Hepatocyte (in vitro differentiated cells): ENCODE data around the gene CACNA1B. TPM values are rescaled to one million over a fixed set of nuclear protein-coding genes. Genes with fewer than 3 reads are reported as not detected.

Experiments
- DNase-seq: peaks from one replicate; pipeline ENCODE4 v3.0.0-alpha.2; 2016; ENCODE audit warnings: low spot score
- H2AFZ ChIP-seq: fragments of 200-600 bp; sonication (generic); 2 replicates; pipeline ENCODE4 v1.6.0; 2016; ENCODE audit warnings: antibody characterized with exemption, mild to moderate bottlenecking
- H3K27ac ChIP-seq: fragments of 200-600 bp; sonication (generic); 2 replicates; pipeline ENCODE4 v1.5.1; 2016; ENCODE audit warnings: mild to moderate bottlenecking
- H3K27me3 ChIP-seq: fragments of 200-600 bp; sonication (generic); 2 replicates; pipeline ENCODE4 v1.6.1; 2016
- H3K36me3 ChIP-seq: fragments of 200-600 bp; sonication (generic); replicated peaks from 2 replicates; pipeline ENCODE4 v1.5.1; 2016; ENCODE audit warnings: low read depth; ENCODE audit not compliant: insufficient read depth
- H3K4me1 ChIP-seq: fragments of 200-600 bp; sonication (generic); 2 replicates; pipeline ENCODE4 v1.5.1; 2016; ENCODE audit warnings: mild to moderate bottlenecking, moderate library complexity; ENCODE audit not compliant: insufficient read depth
- H3K4me2 ChIP-seq: fragments of 200-600 bp; sonication (generic); 2 replicates; pipeline ENCODE4 v1.6.0; 2016
- H3K4me3 ChIP-seq: fragments of 200-600 bp; sonication (generic); 2 replicates; pipeline ENCODE4 v1.5.1; 2016; ENCODE audit warnings: mild to moderate bottlenecking
- H3K79me2 ChIP-seq: fragments of 200-600 bp; sonication (generic); 2 replicates; pipeline ENCODE4 v1.6.0; 2017; ENCODE audit warnings: mild to moderate bottlenecking
- H3K9me2 ChIP-seq: fragments of 200-600 bp; sonication (generic); replicated peaks from 2 replicates; pipeline ENCODE4 v1.6.0; 2017; ENCODE audit warnings: mild to moderate bottlenecking; ENCODE audit not compliant: insufficient read depth
- H3K9me3 ChIP-seq: fragments of 200-600 bp; sonication (generic); 2 replicates; pipeline ENCODE4 v1.5.1; 2016; ENCODE audit warnings: low read depth, mild to moderate bottlenecking
- H4K20me1 ChIP-seq: fragments of 200-600 bp; sonication (generic); 2 replicates; pipeline ENCODE4 v1.6.0; 2016; ENCODE audit warnings: mild to moderate bottlenecking; ENCODE audit not compliant: insufficient read depth, poor library complexity, severe bottlenecking
- CTCF ChIP-seq: fragments of 200-600 bp; sonication (generic); IDR thresholded peaks from 2 replicates; pipeline ENCODE4 v1.5.1; 2016; ENCODE audit warnings: antibody characterized with exemption, mild to moderate bottlenecking; ENCODE audit not compliant: poor library complexity
- EZH2 ChIP-seq: fragments of 200-600 bp; sonication (generic); IDR thresholded peaks from 2 replicates; pipeline ENCODE4 v1.6.1; 2016; ENCODE audit warnings: antibody characterized with exemption, mild to moderate bottlenecking, borderline replicate concordance
- EZH2phosphoT487 ChIP-seq: fragments of 200-600 bp; sonication (generic); IDR thresholded peaks from one replicate; pipeline ENCODE4 v1.6.1; 2018; ENCODE audit warnings: antibody characterized with exemption, mild to moderate bottlenecking, low read depth, moderate library complexity; ENCODE audit not compliant: unreplicated experiment, severe bottlenecking
- WGBS: methylation state at CpG from one replicate; pipeline ENCODE4 v1.1.6; 2016; ENCODE audit warnings: low lambda C conversion rate; ENCODE audit errors: missing lambda C conversion rate; 5-methylcytosine and 5-hydroxymethylcytosine counted together
- polyA plus RNA-seq: library from polyadenylated mRNA; unstranded; fragments of >200 nt; fragmentation: Nextera tagmentation; extraction: Ambion mirVana; gene quantifications from 2 replicates; pipeline ENCODE4 v1.2.1, GENCODE V29; 2016
- total RNA-seq: library from RNA; depleted of rRNA; stranded (reverse); fragments of >200 nt; gene quantifications from 2 replicates; pipeline ENCODE4 v1.2.3, GENCODE V29; 2014

The CACNA1B gene
- total and polyA plus RNA-seq, 2 experiments from 2014 or later: 0.30 to 0.39 TPM

GRCh38 chr9:138053996-138054752, 176.6 kb downstream of the CACNA1B start:
- Histone ChIP-seq H3K9me2 (no peaks in the 10 kb centered on the region), H3K27me3 (no peaks in the 10 kb centered on the region), H3K4me1 (no peaks in the 10 kb centered on the region), H3K27ac (no peak overlapping the region), H3K4me3 (no peak overlapping the region), H3K9me3 (no peaks in the 10 kb centered on the region), H3K4me2 (no peak overlapping the region), H3K79me2 (no peaks in the 10 kb centered on the region), H2AFZ (no peak overlapping the region), H4K20me1 (no peaks in the 10 kb centered on the region), H3K36me3 (no peaks in the 10 kb centered on the region)
- TF ChIP-seq EZH2 (no peak), EZH2phosphoT487 (no peak), CTCF (no peak)
- 89% methylated on average over 16 of the region's 16 CpGs for WGBS
- DNase-seq: no peak

DNA sequence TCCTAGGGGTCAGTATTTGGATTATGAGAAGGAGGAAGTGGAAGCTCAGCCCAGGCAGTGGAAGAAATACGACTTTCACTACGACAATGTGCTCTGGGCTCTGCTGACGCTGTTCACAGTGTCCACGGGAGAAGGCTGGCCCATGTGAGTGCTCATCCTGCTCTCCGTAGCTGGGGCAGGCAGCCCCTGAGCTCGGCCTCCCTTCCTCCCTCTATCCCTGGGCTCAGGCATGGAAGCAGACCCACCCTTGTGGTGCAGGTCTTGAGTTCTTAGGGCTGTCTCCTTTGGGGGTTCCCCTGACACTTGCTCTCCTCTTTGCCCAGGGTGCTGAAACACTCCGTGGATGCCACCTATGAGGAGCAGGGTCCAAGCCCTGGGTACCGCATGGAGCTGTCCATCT, 180.1 kb downstream of the CACNA1B start:
- no peak for DNase-seq
- Histone ChIP-seq H3K4me1 (no peaks in the 10 kb centered on the region), H2AFZ (no peak overlapping the region), H4K20me1 (no peaks in the 10 kb centered on the region), H3K36me3 (no peaks in the 10 kb centered on the region), H3K79me2 (no peaks in the 10 kb centered on the region), H3K4me2 (no peak overlapping the region), H3K9me2 (no peaks in the 10 kb centered on the region), H3K4me3 (no peak overlapping the region), H3K27me3 (no peaks in the 10 kb centered on the region), H3K9me3 (no peaks in the 10 kb centered on the region), H3K27ac (no peak overlapping the region)
- no peak for TF ChIP-seq CTCF
- no peak for TF ChIP-seq EZH2phosphoT487
- no peak for TF ChIP-seq EZH2
- 89% methylated on average over 8 of the region's 8 CpGs for WGBS

GRCh38 chr9:138058181-138058580, 180.6 kb downstream of the CACNA1B start:
- 93% methylated on average over 9 of the region's 9 CpGs for WGBS
- H3K4me1 ChIP-seq: no peaks in the 10 kb centered on the region
- no peaks in the 10 kb centered on the region for H3K79me2 ChIP-seq
- no peaks in the 10 kb centered on the region for H3K27me3 ChIP-seq
- no peak for TF ChIP-seq EZH2phosphoT487
- TF ChIP-seq CTCF: no peak
- TF ChIP-seq EZH2: no peak
- no peaks in the 10 kb centered on the region for H3K9me3 ChIP-seq
- no peaks in the 10 kb centered on the region for H3K36me3 ChIP-seq
- H4K20me1 ChIP-seq: no peaks in the 10 kb centered on the region
- H2AFZ ChIP-seq: no peak overlapping the region
- no peak for DNase-seq
- H3K4me3 ChIP-seq: no peak overlapping the region
- no peak overlapping the region for H3K4me2 ChIP-seq
- no peak overlapping the region for H3K27ac ChIP-seq
- H3K9me2 ChIP-seq: no peaks in the 10 kb centered on the region
